AG20443 (cell line): Measurements from ENCODE around the gene APBA3.

ENCODE experiments used
- DNase-seq: peaks from one replicate; pipeline ENCODE4 v3.0.0; 2012; ENCODE audit warnings: low spot score, mixed read lengths

APBA3 gene, protein sequence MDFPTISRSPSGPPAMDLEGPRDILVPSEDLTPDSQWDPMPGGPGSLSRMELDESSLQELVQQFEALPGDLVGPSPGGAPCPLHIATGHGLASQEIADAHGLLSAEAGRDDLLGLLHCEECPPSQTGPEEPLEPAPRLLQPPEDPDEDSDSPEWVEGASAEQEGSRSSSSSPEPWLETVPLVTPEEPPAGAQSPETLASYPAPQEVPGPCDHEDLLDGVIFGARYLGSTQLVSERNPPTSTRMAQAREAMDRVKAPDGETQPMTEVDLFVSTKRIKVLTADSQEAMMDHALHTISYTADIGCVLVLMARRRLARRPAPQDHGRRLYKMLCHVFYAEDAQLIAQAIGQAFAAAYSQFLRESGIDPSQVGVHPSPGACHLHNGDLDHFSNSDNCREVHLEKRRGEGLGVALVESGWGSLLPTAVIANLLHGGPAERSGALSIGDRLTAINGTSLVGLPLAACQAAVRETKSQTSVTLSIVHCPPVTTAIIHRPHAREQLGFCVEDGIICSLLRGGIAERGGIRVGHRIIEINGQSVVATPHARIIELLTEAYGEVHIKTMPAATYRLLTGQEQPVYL

GRCh38 chr19:3761382-3762129 is at the start of gene APBA3:
Gene APBA3 (minus strand): TSS chr19:3761692. CDS start chr19:3760264, 1,428 bp downstream.
- peak; percentile 97 for DNase-seq

- no peak for DNase-seq
These were observed 49.3 kb upstream of the APBA3 start for GRCh38 chr19:3810708-3811355.

- DNase-seq = no peak
These were observed 48.6 kb upstream of the APBA3 start for GRCh38 chr19:3809881-3810707.

- no peak for DNase-seq
These were observed 47.1 kb upstream of the APBA3 start for GRCh38 chr19:3808420-3809143.

DNA sequence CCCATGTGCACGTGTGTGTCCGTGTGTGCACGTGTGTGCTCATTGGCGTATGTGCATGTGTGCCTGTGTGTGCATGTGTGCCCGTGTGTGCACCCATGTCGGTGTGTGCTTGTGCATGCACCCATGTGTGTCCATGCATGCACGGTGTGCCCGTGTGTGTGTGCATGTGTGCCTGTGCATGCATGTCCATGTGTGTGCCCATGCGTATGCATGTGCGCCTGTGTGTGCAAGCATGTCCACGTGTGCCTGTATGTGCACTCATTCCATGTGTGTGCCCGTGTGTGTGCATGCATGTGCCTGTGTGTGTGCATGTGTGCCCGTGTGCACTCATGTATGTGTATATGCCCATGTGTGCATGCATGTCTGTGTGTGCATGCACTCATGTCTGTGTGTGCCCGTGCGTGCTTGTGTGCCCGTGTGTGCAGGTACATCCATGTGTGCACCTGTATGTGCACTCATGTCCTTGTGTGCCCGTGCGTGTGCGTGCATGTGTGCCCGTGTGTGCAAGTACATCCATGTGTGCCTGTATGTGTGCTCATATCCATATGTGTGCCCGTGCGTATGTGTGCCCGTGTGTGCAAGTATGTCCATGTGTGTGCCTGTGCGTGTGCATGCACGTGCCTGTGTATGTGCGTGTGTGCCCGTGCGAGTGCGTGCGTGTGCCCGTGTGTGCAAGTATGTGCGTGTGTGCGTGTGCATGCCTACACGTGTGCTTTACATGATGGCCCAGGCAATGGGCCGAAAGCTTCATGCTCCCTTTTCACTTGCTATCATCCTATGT is 46.3 kb upstream of the APBA3 start:
- DNase-seq = no peak

DNA sequence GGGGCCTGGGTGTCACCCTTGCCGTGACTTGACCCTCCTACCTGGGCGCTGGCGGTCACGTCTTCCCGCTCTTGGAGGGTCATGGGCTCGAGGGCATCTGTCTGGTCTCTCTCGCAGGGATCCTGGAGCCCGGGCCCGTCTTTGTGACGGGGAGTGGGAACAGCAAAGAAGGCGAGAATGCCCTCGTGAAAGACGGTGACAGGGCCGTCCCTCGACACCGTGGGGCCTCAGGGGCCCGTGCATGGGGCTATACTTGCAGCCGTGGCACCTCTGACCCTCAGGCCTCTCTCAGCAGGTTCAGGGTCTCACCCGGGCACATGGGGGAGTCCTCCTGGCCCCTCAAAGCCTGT is 45.6 kb upstream of the APBA3 start:
- DNase-seq = no peak

DNA sequence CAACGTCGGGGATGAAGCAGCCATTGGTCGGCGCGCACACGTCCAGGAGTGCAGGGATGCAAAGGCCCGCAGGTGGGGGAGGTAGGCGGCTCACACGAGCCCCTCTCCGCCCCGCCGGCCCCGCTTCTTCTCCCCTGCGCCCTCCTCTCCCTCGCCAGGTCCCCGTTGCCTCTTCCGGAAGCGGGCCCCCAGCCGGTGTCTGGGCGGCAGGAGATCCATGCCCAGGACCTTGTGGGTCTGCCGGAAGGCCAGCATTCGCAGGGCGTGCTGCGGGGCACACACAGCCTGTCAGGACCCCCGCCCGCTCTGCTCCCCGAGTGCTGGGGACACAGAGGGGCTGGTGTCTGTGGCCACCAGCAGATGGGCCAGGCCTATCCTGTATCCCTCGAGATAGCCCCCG is 44.4 kb upstream of the APBA3 start:
- no peak for DNase-seq

DNA sequence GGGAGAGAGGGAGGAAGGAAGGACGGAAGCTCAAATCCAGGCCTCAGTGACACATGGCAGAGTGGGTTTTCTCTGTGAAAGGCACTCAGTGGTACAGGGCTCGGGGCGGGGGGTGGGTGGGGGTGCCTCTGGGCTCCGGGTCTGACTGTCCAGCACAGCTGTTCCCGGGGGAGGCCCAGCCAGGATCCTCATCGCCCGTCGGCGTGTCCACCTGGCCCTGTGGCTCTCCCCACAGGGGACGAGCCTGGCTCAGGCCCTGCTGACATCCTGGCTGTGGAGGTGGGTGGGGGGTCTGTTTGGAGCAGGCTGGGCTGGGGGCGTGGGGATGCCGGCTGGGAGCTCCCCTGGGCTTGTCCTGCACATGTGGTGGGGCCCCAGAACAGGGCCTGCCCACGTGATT is 42.9 kb upstream of the APBA3 start:
- no peak for DNase-seq

DNA sequence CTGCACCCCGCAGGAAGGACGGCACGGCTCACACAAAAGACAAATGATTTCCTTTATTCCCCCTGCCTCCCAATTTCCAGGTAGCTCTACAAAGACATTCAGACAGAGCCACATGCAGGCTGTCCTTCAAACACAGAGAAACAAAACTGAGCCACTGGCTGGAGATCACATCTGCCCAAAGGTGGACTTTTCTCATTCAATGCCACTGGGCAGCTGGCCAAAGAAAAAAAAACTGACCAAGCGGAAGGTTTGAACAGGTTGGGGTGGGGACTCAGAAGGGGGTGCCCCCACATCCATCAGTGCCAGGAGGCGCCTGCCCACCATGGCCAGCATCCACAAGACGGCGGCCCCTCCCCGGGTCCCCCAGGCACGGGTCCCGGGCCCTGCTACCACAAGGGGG is 42.5 kb upstream of the APBA3 start:
- no peak for DNase-seq

DNA sequence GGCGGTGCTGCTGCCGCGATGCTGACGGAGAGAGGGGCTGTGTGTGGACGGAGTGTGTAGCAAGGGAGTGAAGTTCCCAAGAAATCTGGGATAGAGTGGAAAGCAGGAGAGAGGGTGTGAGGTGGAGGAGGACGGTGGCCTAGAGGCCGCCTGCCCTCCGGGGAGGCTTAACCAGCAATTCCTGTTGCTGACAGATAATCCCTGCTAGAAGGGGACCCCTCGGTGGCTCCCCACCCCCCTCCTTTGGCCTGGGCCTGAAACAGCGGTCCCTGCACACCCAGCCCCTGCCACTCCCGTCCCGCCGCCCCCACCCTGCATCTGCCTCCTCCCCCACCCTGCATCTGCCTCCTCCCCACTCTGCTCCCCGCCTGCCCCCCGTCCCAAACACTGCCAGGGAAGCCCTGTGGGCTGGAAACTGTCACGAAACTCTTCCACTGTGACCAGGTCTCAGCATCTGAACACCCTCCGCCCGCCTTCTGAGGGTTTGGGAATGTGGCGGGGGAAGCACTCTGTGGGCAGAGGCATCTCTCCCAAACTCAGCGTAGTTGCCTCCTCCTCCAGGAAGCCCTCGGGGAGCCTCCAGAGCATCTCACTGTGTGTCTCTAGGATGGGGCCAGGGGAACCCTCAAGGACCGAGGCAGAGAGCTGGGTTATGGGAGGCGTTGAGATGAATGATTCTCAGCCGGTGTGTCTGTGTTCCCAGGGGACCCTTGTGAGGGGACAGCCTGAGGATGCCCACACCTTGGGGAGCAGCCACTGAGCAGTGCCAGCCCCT is 41.8 kb upstream of the APBA3 start:
- DNase-seq = no peak

DNA sequence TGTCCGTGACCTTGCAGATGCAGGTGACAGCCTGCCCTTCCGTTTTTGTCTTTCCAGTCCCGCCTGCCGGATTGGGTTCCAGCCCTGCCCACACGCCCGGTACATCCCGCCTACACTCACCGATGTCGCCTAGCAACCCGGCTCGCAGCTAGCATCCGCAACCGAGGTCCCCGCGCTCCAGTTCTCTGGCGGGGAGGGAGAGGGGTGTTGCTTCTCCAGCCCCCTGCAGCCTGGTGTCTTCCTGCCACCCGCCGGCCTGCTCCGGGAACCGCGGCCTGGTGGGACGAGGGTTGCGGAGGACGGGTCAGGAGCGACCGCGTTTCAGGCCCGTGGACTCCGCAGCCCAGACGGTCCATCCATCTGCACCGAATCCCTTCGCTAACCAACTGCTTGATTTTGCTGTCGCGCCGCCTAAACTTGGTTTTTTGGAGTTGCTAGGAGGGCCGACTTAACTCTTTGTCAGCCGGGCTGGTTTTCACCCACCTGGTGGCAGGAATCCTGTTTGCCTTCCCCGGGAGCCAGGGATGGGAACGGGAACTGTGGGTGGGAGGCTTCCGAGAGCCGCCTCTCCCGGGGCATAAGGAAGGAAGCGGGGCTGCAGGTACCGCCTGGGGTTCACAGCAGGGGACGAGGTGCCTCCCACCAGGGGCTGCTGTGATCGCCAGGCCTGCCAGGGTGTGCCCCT is 40.1 kb upstream of the APBA3 start:
- DNase-seq = peak; percentile 64

DNA sequence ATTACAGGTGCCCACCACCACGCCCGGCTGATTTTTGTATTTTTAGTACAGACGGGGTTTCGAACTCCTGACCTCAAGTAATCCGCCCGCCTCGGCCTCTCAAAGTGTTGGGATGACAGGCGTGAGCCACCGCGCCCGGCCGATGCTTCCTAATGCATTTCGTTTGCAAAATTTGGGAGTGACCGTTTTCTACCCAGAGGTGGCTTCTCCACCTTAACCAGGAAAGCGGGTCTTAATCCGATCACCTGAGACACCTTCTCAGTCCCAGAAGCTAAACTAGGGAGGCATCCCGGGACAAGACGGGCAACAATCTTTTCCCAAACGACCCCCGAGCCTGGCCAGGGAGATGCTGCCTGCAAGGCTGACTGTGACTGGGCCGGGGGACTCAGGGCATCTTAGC is 39.5 kb upstream of the APBA3 start:
- DNase-seq = no peak

DNA sequence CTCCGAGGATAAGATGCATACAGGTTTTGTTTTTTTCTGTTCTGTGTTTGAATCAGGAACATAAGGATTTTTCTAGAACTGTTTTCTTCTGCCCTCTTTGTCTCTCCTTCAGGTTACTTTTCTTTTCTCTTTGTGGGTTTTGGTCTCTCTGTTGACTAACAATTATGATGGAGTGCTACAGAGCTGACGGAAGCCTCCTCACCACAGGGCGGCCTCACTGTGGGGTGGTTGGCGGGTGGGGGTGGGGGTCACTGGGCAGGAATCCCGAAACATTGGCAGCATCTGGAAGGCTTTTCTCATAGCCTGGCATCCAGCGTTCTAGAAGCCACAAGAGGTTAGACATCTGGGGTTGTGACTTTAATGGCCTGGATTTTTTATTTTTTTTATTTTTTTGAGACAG is 36.6 kb upstream of the APBA3 start:
- no peak for DNase-seq

GRCh38 chr19:3796358-3796757 is 34.9 kb upstream of the APBA3 start:
- DNase-seq = no peak

DNA sequence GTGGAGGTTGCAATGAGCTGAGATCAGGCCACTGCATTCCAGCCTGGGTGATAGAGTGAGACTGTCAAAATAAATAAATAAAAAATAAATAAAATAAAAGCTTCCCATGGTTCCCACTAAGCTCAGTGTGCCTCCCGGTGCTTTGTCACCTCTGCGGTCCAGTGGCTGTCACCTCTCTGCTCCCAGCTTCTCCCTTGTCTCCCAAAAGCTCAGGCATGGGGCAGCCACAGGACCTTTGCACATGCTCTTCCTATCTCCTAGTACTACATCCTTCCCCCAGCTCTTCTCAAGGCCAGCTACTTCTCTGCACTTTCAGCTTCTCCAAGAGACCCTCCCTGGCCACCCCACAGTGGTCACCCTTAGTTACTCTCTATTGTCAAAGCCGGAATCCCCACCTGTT is 32.3 kb upstream of the APBA3 start:
- no peak for DNase-seq

GRCh38 chr19:3792114-3792513 is 30.6 kb upstream of the APBA3 start:
- DNase-seq = no peak

GRCh38 chr19:3790941-3791340 is 29.4 kb upstream of the APBA3 start:
- no peak for DNase-seq

- DNase-seq = no peak
These were observed 28.8 kb upstream of the APBA3 start for GRCh38 chr19:3790209-3790734.
